Thyroid gland (tissue), 4 donors: Measurements from ENCODE around the gene DSTN. TPM values are rescaled to one million over a fixed set of nuclear protein-coding genes. Genes with fewer than 3 reads are reported as not detected.

Source experiments
- DNase-seq, 2 donors: peaks; one replicate each; pipeline ENCODE4 v3.0.0-alpha.2; 2019
- H3K27ac ChIP-seq, 3 donors: fragments of 200-600 bp; sonication (generic); 1 replicate in 2 of 3; 2 replicates in 1 of 3; pipeline ENCODE4 v1.5.1; 2016 to 2019; ENCODE audit warnings: mild to moderate bottlenecking in 1 of 3, moderate library complexity in 1 of 3
- H3K27me3 ChIP-seq: fragments of 200-600 bp; sonication (generic); one replicate; pipeline ENCODE4 v1.5.1; 2019
- H3K36me3 ChIP-seq, 2 donors: fragments of 200-600 bp; sonication (generic); one replicate each; pipeline ENCODE4 v1.5.1; 2016 to 2019
- H3K4me1 ChIP-seq, 2 donors: fragments of 200-600 bp; sonication (generic); one replicate each; pipeline ENCODE4 v1.5.1; 2017 to 2019
- H3K4me3 ChIP-seq, 3 donors: fragments of 200-600 bp; sonication (generic); replicated peaks in 1 of 3; 1 replicate in 2 of 3; 2 replicates in 1 of 3; pipeline ENCODE4 v1.5.1; 2016; ENCODE audit warnings: mild to moderate bottlenecking in 1 of 3
- H3K9me3 ChIP-seq: fragments of 200-600 bp; sonication (generic); one replicate; pipeline ENCODE4 v1.5.1; 2017
- CTCF ChIP-seq, 6 experiments: fragments of 200-600 bp in 3 of 6; fragments of 450-650 bp in 3 of 6; sonication (generic) in 3 of 6; IDR thresholded peaks; one replicate each; pipeline ENCODE4 v1.5.1; 2016 to 2019; ENCODE audit warnings: antibody characterized with exemption in 6 of 6, mild to moderate bottlenecking in 2 of 6, inconsistent platforms in 1 of 6, moderate library complexity in 1 of 6
- POLR2A ChIP-seq, 2 donors: fragments of 450-650 bp; IDR thresholded peaks; one replicate each; pipeline ENCODE4 v1.6.1; 2017; ENCODE audit warnings: antibody characterized with exemption in 2 of 2, mild to moderate bottlenecking in 2 of 2, moderate library complexity in 1 of 2
- WGBS, 2 donors: methylation state at CpG; one replicate each; pipeline ENCODE4 v1.1.5; 2017; 5-methylcytosine and 5-hydroxymethylcytosine counted together
- intact Hi-C: fragments of 100-400 bp; cut with DNase I; formaldehyde crosslinking; loops from one replicate; pipeline ENCODE4 v1.15.1; 2023
- total RNA-seq, 4 donors: library from RNA; depleted of rRNA; stranded (reverse); fragments of >200 nt; gene quantifications; one replicate each; pipeline ENCODE4 v1.2.3, GENCODE V29; 2016

The DSTN gene
- total RNA-seq, 4 donors from 2014 or later = 504 to 681 (median 560) TPM

- TF ChIP-seq CTCF (IDR thresholded peaks at IDR 0.05) = no peak
- TF ChIP-seq POLR2A (IDR thresholded peaks at IDR 0.05) = no peak
- Histone ChIP-seq H3K9me3 (no peaks in the 10 kb centered on the region), H3K27me3 (no peaks in the 10 kb centered on the region), H3K36me3 (peaks cover 90 to 97% of the 10 kb centered on the region in 2 donors), H3K4me3 (no peak overlapping the region), H3K27ac (no peak overlapping the region), H3K4me1 (no peaks in the 10 kb centered on the region)
- DNase-seq = peak in 1 of 2 donors; percentile 1
- 94 to 100% methylated on average over 5 to 10 of the region's 15 CpGs for WGBS, 2 donors
- intact Hi-C loops = no loop called here
Measured at GRCh38 chr20:17624551-17625245, 54.8 kb downstream of the DSTN start.

GRCh38 chr20:17625246-17626051 is 55.6 kb downstream of the DSTN start:
- H3K36me3 ChIP-seq = peaks cover 93% of the 10 kb centered on the region in 2 donors
- no peaks in the 10 kb centered on the region for H3K27me3 ChIP-seq
- peak in 1 of 2 donors; percentile 2 for DNase-seq
- WGBS, 2 donors = 93 to 95% methylated on average over 23 to 24 of the region's 27 CpGs
- no peak overlapping the region for H3K4me3 ChIP-seq
- intact Hi-C loops = no loop called here
- TF ChIP-seq CTCF (IDR thresholded peaks at IDR 0.05) (no peak), POLR2A (IDR thresholded peaks at IDR 0.05) (no peak)
- H3K9me3 ChIP-seq = no peaks in the 10 kb centered on the region
- H3K27ac ChIP-seq = no peak overlapping the region
- no peaks in the 10 kb centered on the region for H3K4me1 ChIP-seq

GRCh38 chr20:17626217-17627007 is 56.5 kb downstream of the DSTN start:
- no peaks in the 10 kb centered on the region for H3K4me1 ChIP-seq
- no peaks in the 10 kb centered on the region for H3K9me3 ChIP-seq
- H3K36me3 ChIP-seq = peaks cover 90 to 92% of the 10 kb centered on the region in 2 donors
- intact Hi-C loops = no loop called here
- H3K27me3 ChIP-seq = no peaks in the 10 kb centered on the region
- WGBS, 2 donors = 81 to 84% methylated on average over 18 of the region's 18 CpGs
- no peak for DNase-seq
- no peak overlapping the region for H3K4me3 ChIP-seq
- TF ChIP-seq POLR2A (IDR thresholded peaks at IDR 0.05) (no peak), CTCF (IDR thresholded peaks at IDR 0.05) (no peak)
- H3K27ac ChIP-seq = no peak overlapping the region

GRCh38 chr20:17627101-17627955 is 57.5 kb downstream of the DSTN start:
- no peaks in the 10 kb centered on the region for H3K4me1 ChIP-seq
- 82 to 88% methylated on average over 22 to 23 of the region's 27 CpGs for WGBS, 2 donors
- H3K9me3 ChIP-seq = no peaks in the 10 kb centered on the region
- intact Hi-C loops = no loop called here
- H3K27ac ChIP-seq = no peak overlapping the region
- H3K4me3 ChIP-seq = no peak overlapping the region
- peaks cover 85 to 87% of the 10 kb centered on the region in 2 donors for H3K36me3 ChIP-seq
- no peaks in the 10 kb centered on the region for H3K27me3 ChIP-seq
- no peak for DNase-seq
- TF ChIP-seq POLR2A (IDR thresholded peaks at IDR 0.05) = no peak
- TF ChIP-seq CTCF (IDR thresholded peaks at IDR 0.05) = no peak
